Retinal pigment epithelial cell (primary cell): ENCODE measurements around the gene SIPA1.

Experiments
- DNase-seq: peaks from one replicate; pipeline ENCODE4 v3.0.0-alpha.2; 2010; ENCODE audit warnings: low read depth
- H3K4me3 ChIP-seq: 2 replicates; pipeline ENCODE4 v1.5.1; 2011; ENCODE audit warnings: mild to moderate bottlenecking, low read length, control low read depth, moderate library complexity
- CTCF ChIP-seq: conservative IDR thresholded peaks from 2 replicates; pipeline ENCODE4 v1.5.1; 2011; ENCODE audit warnings: low read depth, low read length, control low read depth, inconsistent platforms

The SIPA1 gene

DNA sequence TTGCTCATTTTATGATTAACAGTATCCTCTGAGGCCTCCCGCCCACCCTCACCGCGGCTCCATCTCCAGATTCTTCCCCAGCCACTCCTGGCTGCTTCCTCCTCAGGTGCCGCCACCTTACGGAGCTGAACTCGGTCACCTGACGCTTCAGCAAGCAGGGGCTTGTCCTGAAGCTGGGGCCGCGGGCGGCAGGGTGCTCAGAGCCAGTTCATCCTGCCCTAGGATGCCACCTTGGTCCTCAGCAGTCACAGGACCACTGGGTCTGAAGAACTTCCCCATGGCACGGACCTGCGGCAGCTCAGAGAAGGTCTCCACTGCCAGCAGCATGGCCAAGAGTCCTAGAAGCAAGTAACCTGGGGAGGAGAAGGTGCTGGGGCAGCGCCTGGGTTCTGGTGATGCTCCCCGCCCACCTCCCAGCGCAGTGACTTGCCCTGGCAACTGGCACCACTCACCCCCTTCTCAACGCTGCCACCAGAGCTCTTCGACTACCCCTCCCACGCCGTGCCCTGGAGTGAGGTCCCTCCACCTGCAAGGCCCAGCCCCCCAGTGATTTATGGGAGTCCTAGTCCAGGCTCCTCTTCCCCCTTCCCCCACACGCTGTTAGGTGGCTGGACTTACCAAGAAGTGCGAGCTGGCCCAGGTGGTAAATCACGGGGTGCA lies 44.9 kb upstream of the SIPA1 start:
- no peak overlapping the region for H3K4me3 ChIP-seq
- no peak for TF ChIP-seq CTCF

DNA sequence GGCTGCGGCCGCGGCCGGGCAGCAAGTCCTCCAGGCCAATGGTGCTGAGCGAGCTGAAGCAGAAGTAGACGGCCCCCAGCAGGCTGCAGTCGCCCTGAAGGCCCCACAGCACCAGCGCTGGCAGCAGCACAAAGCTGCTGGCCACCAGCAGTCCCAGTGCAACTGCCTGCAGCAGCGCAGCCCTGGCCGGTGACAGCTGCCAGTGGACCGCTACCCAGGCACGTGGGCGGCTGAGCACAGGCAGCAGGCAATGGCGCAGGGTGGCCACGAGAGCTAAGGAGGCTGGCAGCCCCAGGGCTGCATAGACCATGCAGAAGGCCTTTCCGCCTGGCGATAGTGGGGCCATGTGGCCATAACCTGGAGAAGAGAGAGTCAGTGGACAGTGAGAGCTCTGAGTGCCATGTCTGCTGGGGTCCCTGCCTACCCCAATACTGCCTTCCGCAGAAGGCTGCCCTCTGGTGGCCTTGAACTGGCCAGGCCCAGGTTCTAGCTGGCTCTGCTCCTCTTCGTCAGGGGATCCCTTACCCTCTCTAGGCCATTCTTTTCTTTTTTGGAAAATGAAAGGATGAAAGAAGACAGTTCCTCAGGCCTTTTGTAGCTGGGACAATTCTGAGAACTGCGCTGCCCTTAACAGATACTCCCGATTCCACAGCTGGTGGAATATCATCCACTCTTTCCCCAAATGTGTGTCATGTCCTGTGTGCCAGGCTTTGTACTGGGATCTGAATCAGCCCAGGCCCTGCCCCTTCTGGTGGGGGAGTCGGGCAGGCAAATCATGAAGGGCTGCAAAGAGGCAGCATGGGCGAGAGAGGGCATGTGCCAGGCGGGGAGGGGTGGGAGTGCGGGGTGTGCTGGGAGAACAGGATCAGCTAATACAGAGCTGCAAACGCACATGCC lies 44.1 kb upstream of the SIPA1 start:
- TF ChIP-seq CTCF, result peak; percentile 78
- DNase-seq, result no peak
- no peak overlapping the region for H3K4me3 ChIP-seq

More for the DNA sequence above, 44.9 kb upstream of the SIPA1 start:
- DNase-seq, result no peak

DNA sequence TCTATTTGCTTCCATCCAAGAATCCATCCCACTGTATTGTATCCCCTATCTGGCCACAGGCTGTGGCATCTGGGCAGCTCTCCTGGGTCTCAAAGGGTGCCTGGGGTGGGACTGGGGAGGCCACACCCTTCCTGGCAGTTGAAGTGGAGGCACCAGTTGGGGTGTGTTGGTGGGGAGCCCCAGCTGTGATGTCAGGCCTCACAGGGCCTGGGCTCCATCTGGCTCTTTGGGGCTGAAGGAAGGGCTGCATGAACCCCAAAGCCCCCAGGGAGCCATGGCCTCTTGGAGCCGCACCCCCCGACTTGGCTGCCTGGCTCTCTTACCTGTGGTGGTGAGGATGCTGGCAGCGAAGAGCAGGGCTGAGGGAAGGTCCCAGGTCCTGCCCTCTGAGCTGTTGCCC lies 42.8 kb upstream of the SIPA1 start:
- no peak for TF ChIP-seq CTCF
- no peak overlapping the region for H3K4me3 ChIP-seq

DNA sequence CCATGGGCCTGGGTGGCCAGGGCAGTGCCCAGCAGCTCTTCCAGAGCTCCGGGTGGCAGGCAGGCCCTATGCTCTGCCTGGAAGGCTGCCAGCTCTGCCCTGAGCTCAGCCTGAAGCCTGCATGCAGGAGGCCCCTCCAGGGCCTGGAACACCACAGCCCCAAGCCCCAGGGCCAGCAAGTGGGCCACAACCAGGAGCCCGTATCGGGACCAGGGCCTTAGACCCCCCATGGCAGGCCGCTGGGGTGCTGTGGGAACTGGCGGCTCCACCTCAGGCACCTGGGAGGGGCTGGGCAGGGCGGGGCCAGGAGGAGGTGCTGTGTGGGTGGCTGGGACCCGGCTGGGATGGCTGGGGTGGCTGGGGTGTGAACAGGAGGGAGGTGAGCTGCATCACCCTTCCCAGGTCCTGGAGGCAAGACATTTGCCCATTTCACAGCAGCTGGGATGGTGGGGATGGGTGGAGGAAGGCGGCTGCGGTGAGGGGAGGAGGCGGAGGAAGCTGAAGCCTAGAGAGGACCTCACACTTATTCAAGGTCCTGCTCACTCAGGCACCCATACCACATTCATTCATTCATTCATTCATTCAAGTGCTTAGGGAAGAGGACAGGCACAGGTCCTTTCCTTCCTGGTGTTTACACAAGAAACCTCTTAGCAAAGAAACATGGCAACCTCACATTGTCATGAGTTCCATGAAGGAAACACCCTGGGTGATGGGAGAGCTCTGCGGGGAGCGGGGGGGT lies 42.2 kb upstream of the SIPA1 start, which contains the start of gene KCNK7:
KCNK7 (minus strand) TSS at position 258 of the 739 bp plus-strand sequence; CDS start at position 230, 28 bp downstream.
- no peak for TF ChIP-seq CTCF
- H3K4me3 ChIP-seq, result no peak within 1 kb of the TSS
- no peak for DNase-seq

More for the DNA sequence above, 42.8 kb upstream of the SIPA1 start:
- DNase-seq, result no peak

DNA sequence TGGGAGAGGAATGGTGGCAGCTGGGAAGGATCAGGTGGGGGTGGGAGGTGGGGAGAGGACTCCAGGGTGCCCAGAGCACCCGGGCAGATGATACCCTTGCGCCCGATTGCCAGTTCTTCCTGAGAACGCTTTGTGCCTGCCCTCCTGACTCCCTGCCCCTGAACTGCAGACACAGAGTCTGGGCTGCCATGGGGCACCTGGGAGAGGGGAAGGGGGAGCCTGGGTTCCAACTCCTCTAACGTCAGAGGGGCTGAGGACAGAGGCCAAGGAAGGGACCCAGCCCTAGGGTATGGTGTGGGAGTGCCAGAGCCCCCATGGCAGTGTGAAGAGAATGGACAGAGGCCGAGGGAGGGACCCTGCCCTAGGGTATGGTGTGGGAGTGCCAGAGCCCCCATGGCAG lies 41.4 kb upstream of the SIPA1 start:
- TF ChIP-seq CTCF, result no peak
- no peak overlapping the region for H3K4me3 ChIP-seq
- DNase-seq, result no peak

GRCh38 chr11:65598258-65598699 lies 39.6 kb upstream of the SIPA1 start:
- H3K4me3 ChIP-seq, result no peak overlapping the region
- DNase-seq, result no peak
- TF ChIP-seq CTCF, result no peak
